Parathyroid adenoma (tissue), 2 donors: ENCODE measurements around the gene FADS1.

Experiments used
- H2AFZ ChIP-seq: fragments of 300-600 bp; sonication (generic); one replicate; pipeline ENCODE4 v1.7.0; 2017; ENCODE audit warnings: antibody characterized with exemption, mild to moderate bottlenecking
- H3K27ac ChIP-seq: fragments of 300-600 bp; sonication (generic); one replicate; pipeline ENCODE4 v1.7.0; 2017
- H3K27me3 ChIP-seq: fragments of 300-600 bp; sonication (generic); one replicate; pipeline ENCODE4 v1.7.0; 2017; ENCODE audit warnings: low read length; ENCODE audit not compliant: control insufficient read depth, insufficient read depth
- H3K36me3 ChIP-seq: fragments of 300-600 bp; sonication (generic); one replicate; pipeline ENCODE4 v1.7.0; 2017; ENCODE audit warnings: low read length; ENCODE audit not compliant: control insufficient read depth, insufficient read depth
- H3K4me1 ChIP-seq: fragments of 300-600 bp; sonication (generic); one replicate; pipeline ENCODE4 v1.7.0; 2017; ENCODE audit warnings: control low read depth
- H3K4me2 ChIP-seq: fragments of 300-600 bp; sonication (generic); one replicate; pipeline ENCODE4 v1.7.0; 2017; ENCODE audit warnings: low read length
- H3K4me3 ChIP-seq: fragments of 300-600 bp; sonication (generic); one replicate; pipeline ENCODE4 v1.7.0; 2017; ENCODE audit warnings: low read depth, low read length
- H3K79me2 ChIP-seq: fragments of 300-600 bp; sonication (generic); one replicate; pipeline ENCODE4 v1.7.0; 2017; ENCODE audit warnings: control low read depth
- H3K9ac ChIP-seq: fragments of 300-600 bp; sonication (generic); one replicate; pipeline ENCODE4 v1.7.0; 2017; ENCODE audit warnings: mild to moderate bottlenecking
- H3K9me3 ChIP-seq: fragments of 300-600 bp; sonication (generic); one replicate; pipeline ENCODE4 v1.7.0; 2017; ENCODE audit warnings: low read length; ENCODE audit not compliant: control insufficient read depth
- CTCF ChIP-seq: fragments of 300-600 bp; sonication (generic); IDR thresholded peaks from one replicate; pipeline ENCODE4 v1.7.0; 2017; ENCODE audit warnings: antibody characterized with exemption, mild to moderate bottlenecking
- donor health status: primary hyperparathyroidism.

Gene FADS1

GRCh38 chr11:61762223-61762615, 54.6 kb downstream of the FADS1 start:
- Histone ChIP-seq H2AFZ (no peak overlapping the region), H3K9me3 (no peaks in the 10 kb centered on the region), H3K4me3 (no peak overlapping the region), H3K27me3 (no peaks in the 10 kb centered on the region), H3K9ac (no peak overlapping the region), H3K4me1 (no peaks in the 10 kb centered on the region), H3K4me2 (no peak overlapping the region), H3K36me3 (no peaks in the 10 kb centered on the region), H3K27ac (no peak overlapping the region), H3K79me2 (no peaks in the 10 kb centered on the region)
- TF ChIP-seq CTCF, result no peak

- Histone ChIP-seq H3K4me3 (no peak overlapping the region), H3K27me3 (no peaks in the 10 kb centered on the region), H2AFZ (no peak overlapping the region), H3K9me3 (no peaks in the 10 kb centered on the region), H3K9ac (no peak overlapping the region), H3K79me2 (no peaks in the 10 kb centered on the region), H3K27ac (no peak overlapping the region), H3K36me3 (no peaks in the 10 kb centered on the region), H3K4me2 (no peak overlapping the region), H3K4me1 (no peaks in the 10 kb centered on the region)
- TF ChIP-seq CTCF, result no peak
Measured at GRCh38 chr11:61761440-61762222, 55.2 kb downstream of the FADS1 start.

- Histone ChIP-seq H3K4me2 (no peak overlapping the region), H3K27me3 (no peaks in the 10 kb centered on the region), H3K9me3 (no peaks in the 10 kb centered on the region), H3K4me3 (no peak overlapping the region), H3K36me3 (no peaks in the 10 kb centered on the region), H3K79me2 (no peaks in the 10 kb centered on the region), H3K4me1 (no peaks in the 10 kb centered on the region), H2AFZ (no peak overlapping the region), H3K27ac (no peak overlapping the region), H3K9ac (no peak overlapping the region)
- TF ChIP-seq CTCF, result no peak
Measured at GRCh38 chr11:61760946-61761345, 55.9 kb downstream of the FADS1 start.

- Histone ChIP-seq H3K27ac (no peak overlapping the region), H3K4me3 (no peak overlapping the region), H3K36me3 (no peaks in the 10 kb centered on the region), H2AFZ (no peak overlapping the region), H3K4me2 (no peak overlapping the region), H3K4me1 (no peaks in the 10 kb centered on the region), H3K9ac (no peak overlapping the region), H3K27me3 (no peaks in the 10 kb centered on the region), H3K79me2 (no peaks in the 10 kb centered on the region), H3K9me3 (no peaks in the 10 kb centered on the region)
- TF ChIP-seq CTCF, result no peak
Measured at GRCh38 chr11:61757213-61757862, 59.5 kb downstream of the FADS1 start.
